Breast epithelium (tissue), 3 donors: Measurements from ENCODE around the gene KRT85.

Source experiments
- POLR2AphosphoS5 ChIP-seq, 3 donors: sonication (generic); formaldehyde crosslinking; IDR thresholded peaks; one replicate each; pipeline ENCODE4 v1.6.1; 2017; ENCODE audit warnings: antibody characterized with exemption in 3 of 3
- TF ChIP-seq, protein P1 (sequence below), 3 donors: fragments of 450-650 bp; IDR thresholded peaks; one replicate each; pipeline ENCODE4 v1.5.1; 2016 to 2017; ENCODE audit warnings: antibody characterized with exemption in 3 of 3, mild to moderate bottlenecking in 3 of 3, moderate library complexity in 3 of 3

- no peak for TF ChIP-seq POLR2AphosphoS5 (IDR thresholded peaks at IDR 0.05)
- TF ChIP-seq, protein P1, sequence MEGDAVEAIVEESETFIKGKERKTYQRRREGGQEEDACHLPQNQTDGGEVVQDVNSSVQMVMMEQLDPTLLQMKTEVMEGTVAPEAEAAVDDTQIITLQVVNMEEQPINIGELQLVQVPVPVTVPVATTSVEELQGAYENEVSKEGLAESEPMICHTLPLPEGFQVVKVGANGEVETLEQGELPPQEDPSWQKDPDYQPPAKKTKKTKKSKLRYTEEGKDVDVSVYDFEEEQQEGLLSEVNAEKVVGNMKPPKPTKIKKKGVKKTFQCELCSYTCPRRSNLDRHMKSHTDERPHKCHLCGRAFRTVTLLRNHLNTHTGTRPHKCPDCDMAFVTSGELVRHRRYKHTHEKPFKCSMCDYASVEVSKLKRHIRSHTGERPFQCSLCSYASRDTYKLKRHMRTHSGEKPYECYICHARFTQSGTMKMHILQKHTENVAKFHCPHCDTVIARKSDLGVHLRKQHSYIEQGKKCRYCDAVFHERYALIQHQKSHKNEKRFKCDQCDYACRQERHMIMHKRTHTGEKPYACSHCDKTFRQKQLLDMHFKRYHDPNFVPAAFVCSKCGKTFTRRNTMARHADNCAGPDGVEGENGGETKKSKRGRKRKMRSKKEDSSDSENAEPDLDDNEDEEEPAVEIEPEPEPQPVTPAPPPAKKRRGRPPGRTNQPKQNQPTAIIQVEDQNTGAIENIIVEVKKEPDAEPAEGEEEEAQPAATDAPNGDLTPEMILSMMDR (IDR thresholded peaks at IDR 0.05), result no peak
These were observed 47.7 kb upstream of the KRT85 start for GRCh38 chr12:52414936-52415335.
